Subcutaneous abdominal adipose tissue (tissue), 5 donors: ENCODE measurements around the gene ANKH.

Experiments
- H3K27ac ChIP-seq: one replicate; pipeline ENCODE4 v1.7.0; 2013; ENCODE audit warnings: low read depth, mild to moderate bottlenecking, inconsistent platforms, low read length, moderate library complexity
- H3K27me3 ChIP-seq, 5 donors: one replicate each; pipeline ENCODE4 v1.7.0; 2013; ENCODE audit warnings: low read length in 5 of 5, inconsistent platforms in 1 of 5; ENCODE audit not compliant: control insufficient read depth in 5 of 5, insufficient read depth in 4 of 5
- H3K36me3 ChIP-seq, 5 donors: one replicate each; pipeline ENCODE4 v1.7.0; 2013; ENCODE audit warnings: low read length in 5 of 5; ENCODE audit not compliant: control insufficient read depth in 5 of 5, insufficient read depth in 5 of 5
- H3K4me1 ChIP-seq, 5 donors: one replicate each; pipeline ENCODE4 v1.7.0; 2013; ENCODE audit warnings: low read length in 5 of 5, mild to moderate bottlenecking in 3 of 5, moderate library complexity in 1 of 5; ENCODE audit not compliant: control insufficient read depth in 5 of 5, insufficient read depth in 5 of 5
- H3K4me3 ChIP-seq, 5 donors: one replicate each; pipeline ENCODE4 v1.7.0; 2013; ENCODE audit warnings: low read length in 5 of 5, low read depth in 1 of 5
- H3K9ac ChIP-seq, 5 donors: one replicate each; pipeline ENCODE4 v1.7.0; 2013; ENCODE audit warnings: low read length in 5 of 5, mild to moderate bottlenecking in 4 of 5, moderate library complexity in 3 of 5
- H3K9me3 ChIP-seq, 5 donors: one replicate each; pipeline ENCODE4 v1.7.0; 2013; ENCODE audit warnings: low read length in 5 of 5; ENCODE audit not compliant: control insufficient read depth in 5 of 5
- donor health status: healthy.
- donor health status: healthy.
- donor health status: healthy.
- donor health status: healthy.
- donor health status: healthy.

The ANKH gene

DNA sequence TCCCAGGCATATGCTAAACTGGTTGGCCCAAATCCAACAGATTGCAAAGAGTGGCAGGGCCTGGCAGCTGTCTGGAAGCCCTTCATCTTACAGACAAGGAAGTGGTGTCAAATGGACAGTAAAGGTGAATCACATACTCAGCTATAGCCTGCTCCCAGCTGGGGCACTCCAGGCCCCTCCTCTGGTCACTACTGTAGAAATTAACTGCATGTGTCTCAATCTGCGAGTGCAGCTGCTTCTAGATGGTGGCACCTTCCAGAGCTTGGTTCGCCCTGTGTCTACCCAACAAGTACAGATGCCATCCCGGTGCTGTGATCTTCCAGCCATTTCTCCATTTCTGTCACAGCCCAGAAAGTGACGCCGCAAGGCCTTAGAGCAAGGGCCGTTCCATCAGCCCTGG is 156.9 kb downstream of the ANKH start:
- peaks cover 0 to 13% (median 3%) of the 10 kb centered on the region in 5 donors for H3K4me1 ChIP-seq
- H3K27me3 ChIP-seq: no peaks in the 10 kb centered on the region
- no peak overlapping the region for H3K4me3 ChIP-seq
- no peak overlapping the region for H3K27ac ChIP-seq
- no peaks in the 10 kb centered on the region for H3K9me3 ChIP-seq
- peaks cover 0 to 68% (median 61%) of the 10 kb centered on the region in 5 donors for H3K36me3 ChIP-seq
- no peak overlapping the region for H3K9ac ChIP-seq

DNA sequence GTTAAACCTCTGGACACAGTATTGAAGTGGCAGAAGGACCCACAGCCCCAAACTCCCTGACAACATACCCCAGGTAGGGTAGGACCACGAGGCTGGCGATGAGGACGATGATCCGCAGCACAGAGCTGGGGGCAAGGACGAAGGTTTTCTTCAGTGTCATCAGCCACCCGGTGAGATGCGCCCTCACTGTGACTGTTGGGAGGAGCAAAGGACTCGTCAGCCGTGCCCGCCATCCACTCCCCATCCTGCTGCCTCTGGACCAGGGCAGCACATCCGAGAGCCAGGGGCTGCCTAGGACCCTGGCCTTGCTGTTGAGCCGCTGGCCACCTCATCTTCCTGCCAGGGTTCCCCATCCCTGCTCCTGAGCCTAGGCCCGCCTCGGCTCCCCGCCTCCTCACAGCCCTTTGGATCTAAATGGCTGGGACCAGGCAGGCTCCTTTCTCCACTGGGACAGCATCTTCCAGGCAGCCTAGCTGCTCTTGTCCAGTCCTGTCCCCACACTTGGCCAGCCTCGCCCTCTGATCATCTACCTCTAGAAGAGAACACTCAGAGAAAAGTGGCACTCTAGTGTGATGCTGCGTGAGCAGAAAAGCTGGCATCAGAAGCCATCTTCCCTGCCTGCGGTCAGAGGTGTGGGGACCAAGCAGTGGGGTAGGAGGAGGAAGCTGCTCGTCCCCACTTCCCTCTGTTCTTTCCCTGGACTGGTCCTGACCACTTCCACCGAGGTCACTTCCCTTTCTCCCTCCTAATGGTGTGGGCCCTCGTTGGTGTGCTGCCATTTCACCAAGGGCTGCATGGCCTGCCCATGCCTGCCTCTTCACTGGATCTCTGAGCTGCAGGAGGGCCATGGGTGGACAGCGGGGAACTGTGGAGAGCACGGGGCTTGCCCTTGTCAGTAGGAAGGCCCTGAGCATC is 157.8 kb downstream of the ANKH start:
- H3K36me3 ChIP-seq: peaks cover 3 to 74% (median 70%) of the 10 kb centered on the region in 5 donors
- no peaks in the 10 kb centered on the region for H3K27me3 ChIP-seq
- H3K4me1 ChIP-seq: peaks cover 0 to 13% (median 3%) of the 10 kb centered on the region in 5 donors
- no peak overlapping the region for H3K4me3 ChIP-seq
- no peaks in the 10 kb centered on the region for H3K9me3 ChIP-seq
- H3K9ac ChIP-seq: no peak overlapping the region
- H3K27ac ChIP-seq: no peak overlapping the region

DNA sequence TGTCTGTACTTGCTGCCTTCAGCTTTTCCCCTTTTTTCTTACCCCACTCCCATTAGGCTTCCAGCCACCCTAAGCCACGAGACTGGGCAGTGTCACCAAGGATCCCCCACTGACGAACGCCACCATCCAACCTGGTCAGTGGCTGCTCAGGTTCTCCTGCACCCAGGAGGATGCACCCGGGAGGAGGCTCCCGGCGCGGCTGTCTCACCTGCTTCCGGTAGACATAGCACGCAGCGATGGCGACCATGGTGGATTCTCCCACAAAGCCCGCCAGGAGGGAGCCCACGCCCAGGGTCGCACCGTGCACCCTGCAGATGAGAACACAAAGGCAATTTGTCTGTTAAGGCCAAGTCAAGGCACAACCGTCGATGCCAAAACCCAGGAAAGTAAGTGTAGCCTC is 158.9 kb downstream of the ANKH start:
- Histone ChIP-seq H3K9ac (no peak overlapping the region), H3K4me3 (no peak overlapping the region), H3K36me3 (peaks cover 3 to 85% (median 78%) of the 10 kb centered on the region in 5 donors), H3K4me1 (peaks cover 0 to 13% (median 3%) of the 10 kb centered on the region in 5 donors), H3K27me3 (no peaks in the 10 kb centered on the region), H3K9me3 (no peaks in the 10 kb centered on the region), H3K27ac (no peak overlapping the region)

DNA sequence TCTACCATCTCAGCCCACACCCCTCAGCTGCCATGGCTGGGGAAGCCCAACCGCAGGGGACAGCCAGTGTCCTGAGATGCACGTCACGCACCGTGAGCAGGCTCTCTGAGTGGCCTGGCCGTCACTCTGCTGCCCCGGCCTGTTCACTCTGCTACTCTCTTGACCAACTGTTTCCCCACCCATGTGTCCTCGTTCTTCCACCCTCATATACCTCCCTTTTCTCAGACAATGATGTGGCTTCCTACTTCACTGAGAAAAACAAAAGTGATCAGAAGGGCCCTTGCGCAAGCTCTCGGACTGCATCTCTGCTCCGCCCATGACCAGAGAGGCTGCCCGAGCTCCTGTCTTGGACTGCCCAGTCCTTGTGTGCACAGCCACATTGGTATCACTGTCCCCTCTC is 159.4 kb downstream of the ANKH start:
- no peaks in the 10 kb centered on the region for H3K27me3 ChIP-seq
- H3K27ac ChIP-seq: no peak overlapping the region
- peaks cover 0 to 11% (median 3%) of the 10 kb centered on the region in 5 donors for H3K4me1 ChIP-seq
- H3K9me3 ChIP-seq: no peaks in the 10 kb centered on the region
- H3K9ac ChIP-seq: no peak overlapping the region
- H3K36me3 ChIP-seq: peaks cover 3 to 86% (median 78%) of the 10 kb centered on the region in 5 donors
- no peak overlapping the region for H3K4me3 ChIP-seq

DNA sequence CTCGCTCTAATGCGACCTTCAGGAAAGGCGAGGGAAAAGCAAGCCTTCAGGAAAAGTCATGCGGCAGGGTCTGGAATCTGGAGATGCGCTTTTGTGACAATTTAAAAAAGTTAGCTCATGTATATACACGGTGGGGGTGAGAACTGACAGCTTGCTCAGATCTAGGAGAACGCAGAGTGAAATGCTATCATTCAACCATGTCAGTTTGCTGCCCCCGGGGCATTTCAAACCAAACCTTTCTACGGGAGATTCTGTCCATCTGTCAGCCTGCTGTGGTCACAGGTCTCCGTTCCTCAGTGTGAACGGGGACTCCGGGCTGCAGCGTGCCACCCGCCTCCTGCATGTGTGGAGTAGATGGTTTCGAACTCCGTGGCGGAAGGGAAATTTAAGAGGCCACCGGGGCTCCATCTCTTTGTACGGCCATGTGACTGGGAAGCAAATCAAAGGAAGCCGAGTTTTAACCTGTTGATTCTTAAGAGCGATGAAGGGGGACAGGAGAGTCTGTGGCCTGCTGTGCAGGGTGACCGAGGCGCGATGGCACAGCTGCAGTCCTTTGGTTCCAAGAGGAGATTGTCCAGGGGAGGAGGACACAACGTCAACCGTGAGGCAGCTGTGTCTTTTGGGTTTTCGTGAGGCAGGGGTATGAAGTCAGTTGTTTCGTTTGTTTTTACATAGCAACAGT is 161.1 kb downstream of the ANKH start:
- H3K27ac ChIP-seq: no peak overlapping the region
- peaks cover 0 to 15% (median 8%) of the 10 kb centered on the region in 5 donors for H3K4me1 ChIP-seq
- H3K36me3 ChIP-seq: peaks cover 3 to 82% (median 77%) of the 10 kb centered on the region in 5 donors
- no peaks in the 10 kb centered on the region for H3K9me3 ChIP-seq
- no peaks in the 10 kb centered on the region for H3K27me3 ChIP-seq
- H3K9ac ChIP-seq: no peak overlapping the region
- no peak overlapping the region for H3K4me3 ChIP-seq

DNA sequence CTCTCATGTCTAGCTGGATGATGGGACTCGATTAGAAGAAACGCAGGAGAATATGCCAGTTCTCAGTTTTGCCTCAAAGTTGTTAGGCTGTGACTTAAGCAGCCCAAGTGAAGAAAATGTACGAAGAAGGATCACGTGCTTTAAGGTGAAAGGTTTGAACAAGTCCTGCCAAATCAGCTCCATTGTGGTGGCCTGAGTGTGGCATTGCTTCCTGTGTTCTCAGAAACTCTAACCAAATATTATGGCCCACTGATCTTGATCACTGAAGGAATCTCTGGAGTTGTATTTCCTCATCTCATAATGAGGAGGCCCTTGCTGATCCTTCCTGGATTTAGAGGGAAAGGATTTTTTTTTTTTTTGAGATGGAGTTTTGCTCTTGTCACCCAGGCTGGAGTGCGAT is 163.0 kb downstream of the ANKH start:
- Histone ChIP-seq H3K9me3 (no peaks in the 10 kb centered on the region), H3K27me3 (no peaks in the 10 kb centered on the region), H3K36me3 (peaks cover 3 to 75% (median 69%) of the 10 kb centered on the region in 5 donors), H3K4me3 (no peak overlapping the region), H3K9ac (no peak overlapping the region), H3K4me1 (peaks cover 0 to 15% (median 3%) of the 10 kb centered on the region in 5 donors), H3K27ac (no peak overlapping the region)

DNA sequence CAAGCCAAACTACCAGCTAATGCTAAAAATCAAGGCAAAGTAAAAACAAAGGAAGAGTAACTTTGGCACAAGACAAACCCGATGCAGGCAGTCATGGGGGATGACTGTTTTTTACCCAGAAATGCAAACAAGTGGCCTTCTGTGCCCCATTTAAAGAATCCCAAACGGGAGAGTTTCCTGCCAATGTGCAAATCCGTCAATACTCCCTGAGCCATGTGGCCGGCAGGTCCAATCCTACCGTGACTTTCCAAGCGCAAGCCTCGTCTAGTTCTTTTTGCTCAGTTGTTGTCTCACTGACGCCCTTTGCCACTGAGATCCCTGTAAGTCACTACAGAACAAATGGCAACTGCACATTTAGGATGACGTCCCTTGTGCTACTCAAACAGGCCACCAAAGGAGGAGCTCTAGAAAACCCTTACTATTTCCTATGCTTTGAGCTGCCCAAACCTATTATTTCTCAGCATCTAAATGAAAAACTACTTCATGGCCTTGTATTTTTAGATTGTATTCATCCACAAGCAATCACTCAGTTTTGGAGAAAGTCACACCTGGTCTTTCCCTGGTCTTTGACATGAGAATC is 163.7 kb downstream of the ANKH start:
- no peaks in the 10 kb centered on the region for H3K27me3 ChIP-seq
- H3K36me3 ChIP-seq: peaks cover 3 to 71% (median 65%) of the 10 kb centered on the region in 5 donors
- peaks cover 0 to 15% (median 3%) of the 10 kb centered on the region in 5 donors for H3K4me1 ChIP-seq
- no peak overlapping the region for H3K9ac ChIP-seq
- H3K9me3 ChIP-seq: no peaks in the 10 kb centered on the region
- no peak overlapping the region for H3K4me3 ChIP-seq
- H3K27ac ChIP-seq: no peak overlapping the region

DNA sequence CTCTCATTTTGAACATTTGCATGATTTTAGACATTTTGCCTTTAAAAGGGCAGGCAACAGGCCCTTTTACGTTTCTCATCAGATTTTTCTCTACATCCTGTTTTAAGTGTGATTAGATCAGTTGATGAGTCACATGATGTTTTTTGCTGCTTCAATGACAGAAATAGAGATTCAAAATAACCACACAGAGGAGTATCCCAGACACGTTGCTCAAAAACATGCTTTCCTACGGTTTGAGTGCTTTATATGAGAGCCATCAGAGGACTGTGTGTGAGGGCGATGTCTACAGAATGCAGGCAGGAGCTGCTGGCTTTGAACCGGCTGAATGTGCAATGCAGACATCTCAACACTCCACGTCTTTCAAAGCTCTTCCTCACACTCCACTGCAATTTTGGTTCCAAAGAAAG is 165.0 kb downstream of the ANKH start:
- Histone ChIP-seq H3K4me3 (no peak overlapping the region), H3K9ac (no peak overlapping the region), H3K27me3 (no peaks in the 10 kb centered on the region), H3K27ac (no peak overlapping the region), H3K36me3 (peaks cover 3 to 69% (median 52%) of the 10 kb centered on the region in 5 donors), H3K9me3 (no peaks in the 10 kb centered on the region), H3K4me1 (peaks cover 0 to 15% (median 3%) of the 10 kb centered on the region in 5 donors)

DNA sequence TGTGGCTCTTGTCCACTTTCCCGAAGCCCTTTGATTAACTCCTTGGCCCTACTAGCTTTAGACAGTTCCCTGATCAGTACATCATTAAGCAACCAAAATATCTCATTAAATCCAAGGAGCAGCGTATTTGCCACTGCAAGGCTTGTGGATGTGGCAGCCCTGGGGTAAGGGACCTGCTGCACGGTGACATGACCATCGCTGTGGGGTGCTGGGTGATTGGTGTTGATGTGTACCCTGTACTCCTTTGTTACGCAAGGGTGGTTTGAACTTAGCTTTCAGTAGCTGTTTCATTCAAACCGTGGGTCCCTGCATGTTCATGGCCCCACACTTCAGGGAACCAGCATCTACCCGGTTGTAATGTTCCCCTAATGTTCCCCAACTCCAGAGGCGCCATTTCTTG is 166.0 kb downstream of the ANKH start:
- Histone ChIP-seq H3K4me3 (no peak overlapping the region), H3K4me1 (peaks cover 0 to 21% (median 9%) of the 10 kb centered on the region in 5 donors), H3K9ac (no peak overlapping the region), H3K27ac (no peak overlapping the region), H3K36me3 (peaks cover 3 to 67% (median 42%) of the 10 kb centered on the region in 5 donors), H3K9me3 (no peaks in the 10 kb centered on the region), H3K27me3 (no peaks in the 10 kb centered on the region)
